Fibroblast of mammary gland (primary cell): Measurements from ENCODE around the gene SLC17A2.

Experiments
- DNase-seq: peaks from one replicate; pipeline ENCODE4 v3.0.0-alpha.2; 2010; ENCODE audit warnings: low read depth
- H3K4me3 ChIP-seq: 2 replicates; pipeline ENCODE4 v1.5.1; 2011; ENCODE audit warnings: low read depth, mild to moderate bottlenecking, low read length, moderate library complexity; ENCODE audit not compliant: control insufficient read depth
- TF ChIP-seq, protein P1 (sequence below): conservative IDR thresholded peaks from 2 replicates; pipeline ENCODE4 v1.5.1; 2011; ENCODE audit warnings: low read depth, low read length, inconsistent platforms; ENCODE audit not compliant: control insufficient read depth, insufficient read depth

Gene SLC17A2

DNA sequence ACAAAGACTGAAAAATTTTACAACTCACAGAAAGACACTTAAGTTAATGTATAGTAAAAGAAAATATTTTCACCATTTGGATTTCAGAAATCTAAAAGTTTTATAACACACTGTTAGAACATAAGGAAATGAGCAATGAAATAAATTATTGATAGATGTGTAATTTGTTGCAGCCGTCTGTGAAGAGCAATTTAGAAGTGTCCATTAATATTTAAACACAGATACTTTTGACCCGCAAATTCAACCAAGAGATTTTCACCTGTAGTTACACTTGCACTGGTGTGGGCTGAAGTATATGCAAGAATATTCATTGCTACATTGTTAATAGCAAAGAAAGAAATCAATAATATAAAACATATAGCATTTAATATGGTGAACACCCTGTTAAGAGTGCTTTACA, 41.9 kb downstream of the SLC17A2 start:
- no peak overlapping the region for H3K4me3 ChIP-seq
- DNase-seq = no peak
- TF ChIP-seq, protein P1, sequence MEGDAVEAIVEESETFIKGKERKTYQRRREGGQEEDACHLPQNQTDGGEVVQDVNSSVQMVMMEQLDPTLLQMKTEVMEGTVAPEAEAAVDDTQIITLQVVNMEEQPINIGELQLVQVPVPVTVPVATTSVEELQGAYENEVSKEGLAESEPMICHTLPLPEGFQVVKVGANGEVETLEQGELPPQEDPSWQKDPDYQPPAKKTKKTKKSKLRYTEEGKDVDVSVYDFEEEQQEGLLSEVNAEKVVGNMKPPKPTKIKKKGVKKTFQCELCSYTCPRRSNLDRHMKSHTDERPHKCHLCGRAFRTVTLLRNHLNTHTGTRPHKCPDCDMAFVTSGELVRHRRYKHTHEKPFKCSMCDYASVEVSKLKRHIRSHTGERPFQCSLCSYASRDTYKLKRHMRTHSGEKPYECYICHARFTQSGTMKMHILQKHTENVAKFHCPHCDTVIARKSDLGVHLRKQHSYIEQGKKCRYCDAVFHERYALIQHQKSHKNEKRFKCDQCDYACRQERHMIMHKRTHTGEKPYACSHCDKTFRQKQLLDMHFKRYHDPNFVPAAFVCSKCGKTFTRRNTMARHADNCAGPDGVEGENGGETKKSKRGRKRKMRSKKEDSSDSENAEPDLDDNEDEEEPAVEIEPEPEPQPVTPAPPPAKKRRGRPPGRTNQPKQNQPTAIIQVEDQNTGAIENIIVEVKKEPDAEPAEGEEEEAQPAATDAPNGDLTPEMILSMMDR = no peak

DNA sequence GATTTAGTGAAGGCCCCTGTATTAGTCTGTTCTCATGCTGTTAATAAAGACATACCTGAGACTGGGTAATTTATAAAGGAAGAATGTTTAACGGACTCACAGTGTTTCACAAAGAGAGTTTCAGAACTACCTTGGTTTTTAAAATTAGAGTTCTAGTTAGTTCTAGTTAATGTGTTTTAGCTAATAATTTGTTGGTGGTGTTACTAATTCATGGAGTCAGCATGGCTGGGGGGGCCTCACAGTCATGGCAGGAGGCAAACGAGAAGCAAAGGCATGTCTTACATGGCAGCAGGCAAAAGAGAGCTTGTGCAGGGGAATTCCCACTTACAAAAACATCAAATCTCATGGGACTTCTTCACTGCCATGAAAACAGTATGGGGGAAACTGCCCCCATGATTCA, 44.4 kb downstream of the SLC17A2 start:
- no peak overlapping the region for H3K4me3 ChIP-seq
- no peak for DNase-seq
- TF ChIP-seq, protein P1 = no peak

DNA sequence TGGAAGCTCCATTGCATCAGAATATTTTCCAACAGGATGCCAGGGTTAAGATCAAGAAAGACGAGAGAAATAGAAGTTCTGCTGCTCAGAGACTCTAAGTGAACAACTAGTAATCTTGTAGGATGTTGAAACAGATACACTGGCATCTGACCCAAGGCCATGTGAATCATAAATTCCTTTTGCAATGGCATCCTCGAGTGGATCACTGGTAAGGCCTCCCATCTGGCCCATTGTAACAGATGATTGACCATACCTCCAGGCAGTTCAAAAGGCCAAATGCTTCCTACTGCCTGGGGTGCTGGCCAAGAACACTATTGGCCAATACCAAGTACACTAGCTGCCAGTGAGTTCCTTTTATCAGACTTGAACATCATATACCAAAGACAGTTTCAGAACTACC, 46.5 kb downstream of the SLC17A2 start:
- TF ChIP-seq, protein P1 = no peak
- no peak overlapping the region for H3K4me3 ChIP-seq
- DNase-seq = peak; percentile 88

DNA sequence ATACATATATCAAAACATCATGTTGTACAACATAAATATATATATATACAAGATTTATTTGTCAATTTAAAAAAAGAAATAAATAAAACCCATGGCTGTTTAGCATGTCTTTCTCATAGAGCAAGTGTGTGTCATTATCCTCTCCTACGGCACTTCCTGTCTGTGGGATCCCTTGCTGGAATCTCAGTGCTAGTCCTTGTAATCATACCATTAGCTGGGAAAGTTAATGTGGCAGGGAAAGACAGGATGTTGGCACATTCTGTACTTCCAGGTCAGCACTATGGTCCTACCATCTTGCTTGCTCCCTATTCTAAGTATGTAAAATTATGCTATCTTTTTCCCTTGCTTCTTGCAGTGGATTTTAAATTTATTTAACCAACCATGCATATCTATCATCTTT, 47.0 kb downstream of the SLC17A2 start:
- DNase-seq = peak; percentile 24
- no peak overlapping the region for H3K4me3 ChIP-seq
- TF ChIP-seq, protein P1 = no peak

DNA sequence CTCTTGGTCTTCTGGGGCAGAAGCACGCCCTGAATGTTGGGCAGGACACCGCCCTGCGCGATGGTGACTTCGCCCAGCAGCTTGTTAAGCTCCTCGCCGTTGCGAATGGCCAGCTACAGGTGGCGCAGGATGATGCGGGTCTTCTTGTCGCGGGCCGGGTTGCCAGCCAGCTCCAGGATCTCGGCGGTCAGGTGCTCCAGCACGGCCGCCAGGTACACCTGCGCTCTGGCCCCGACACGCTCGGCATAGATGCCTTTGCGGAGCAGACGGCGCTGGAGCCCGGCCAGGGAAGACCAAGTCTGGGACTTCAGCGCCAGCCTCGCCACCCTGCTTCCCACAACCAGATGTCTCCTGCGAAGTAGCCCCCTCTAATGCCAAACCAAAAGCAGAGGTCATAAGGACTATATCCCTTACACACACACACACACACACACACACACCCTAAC, 48.4 kb downstream of the SLC17A2 start:
- no peak for DNase-seq
- no peak overlapping the region for H3K4me3 ChIP-seq
- TF ChIP-seq, protein P1 = no peak

DNA sequence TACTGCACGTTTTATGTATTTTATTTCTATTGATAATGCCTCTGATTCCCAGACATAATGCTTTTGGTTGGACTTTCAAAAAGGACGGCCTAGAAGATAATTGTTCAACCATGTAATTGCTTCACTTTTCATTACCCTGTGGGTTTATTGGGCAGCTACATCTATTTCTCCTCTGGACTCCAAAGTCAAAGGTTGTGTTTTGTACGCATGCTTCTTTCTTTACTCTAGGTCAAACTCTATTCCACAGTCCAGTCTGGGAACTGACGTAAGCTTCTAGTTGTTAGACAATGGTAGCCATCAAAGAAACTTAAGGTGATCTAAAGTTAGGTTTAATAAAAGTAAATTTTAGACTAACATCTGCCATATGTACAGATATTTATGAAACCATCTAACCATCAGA, 49.9 kb downstream of the SLC17A2 start:
- DNase-seq = no peak
- TF ChIP-seq, protein P1 = no peak
- H3K4me3 ChIP-seq = no peak overlapping the region

DNA sequence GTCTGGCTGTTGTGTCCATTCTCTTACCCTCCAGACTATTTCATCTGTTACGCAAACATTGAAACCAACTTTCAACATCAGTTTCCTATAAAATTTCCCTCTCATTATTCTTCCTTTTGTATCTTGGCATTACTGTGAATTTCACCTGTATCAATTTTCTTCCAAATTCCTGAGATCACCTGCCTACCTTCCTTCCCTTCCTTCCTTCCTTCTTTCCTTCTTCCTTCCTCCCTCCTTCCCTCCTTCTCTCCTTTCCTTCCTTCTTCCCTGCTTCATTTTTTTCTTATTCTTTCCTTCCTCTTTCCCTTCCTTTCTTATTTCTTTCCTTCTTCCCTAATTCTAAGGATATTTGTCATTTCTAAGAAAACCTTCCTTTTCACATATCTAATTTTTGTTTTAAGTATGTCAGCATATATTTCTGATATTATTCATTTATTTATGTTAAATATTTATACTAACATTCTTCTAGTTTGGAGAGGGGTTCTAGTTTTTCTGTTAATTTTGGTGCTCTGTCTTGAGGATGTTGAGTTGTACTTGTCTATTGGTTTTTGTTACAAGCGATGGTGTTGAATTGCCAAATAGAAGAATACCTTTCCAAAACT, 51.7 kb downstream of the SLC17A2 start:
- TF ChIP-seq, protein P1 = no peak
- no peak overlapping the region for H3K4me3 ChIP-seq
- DNase-seq = no peak
